ENCODE data around the gene ECHDC1.
"Not testable (repeated sequence)": the region's sequence is repeated elsewhere in the genome, so short reads cannot be mapped to it uniquely, and the experiment has no call there.

ECHDC1 gene

GRCh38 chr6:127342296-127342945 lies 988 bp downstream of the ECHDC1 start:
- peak; percentile 70 for DNase-seq (ENCODE audit: low read depth)
- peak overlapping the region; percentile 94 for H3K4me3 ChIP-seq (ENCODE audit: low read length)
- TF ChIP-seq CTCF (conservative IDR thresholded peaks at IDR 0.05; ENCODE audit: low read length), result no peak

GRCh38 chr6:127341471-127342202 lies 1.8 kb downstream of the ECHDC1 start:
- no peak for TF ChIP-seq CTCF (conservative IDR thresholded peaks at IDR 0.05; ENCODE audit: low read length)
- H3K4me3 ChIP-seq (ENCODE audit: low read length), result peak overlapping the region; percentile 94
- no peak for DNase-seq (ENCODE audit: low read depth)

- TF ChIP-seq CTCF (conservative IDR thresholded peaks at IDR 0.05; ENCODE audit: low read length), result no peak
- no peak for DNase-seq (ENCODE audit: low read depth)
Measured at GRCh38 chr6:127340171-127340570, 3.2 kb downstream of the ECHDC1 start.

GRCh38 chr6:127338936-127339335 lies 4.5 kb downstream of the ECHDC1 start:
- no peak for TF ChIP-seq CTCF (conservative IDR thresholded peaks at IDR 0.05; ENCODE audit: low read length)
- DNase-seq (ENCODE audit: low read depth), result no peak
- H3K4me3 ChIP-seq (ENCODE audit: low read length), result no peak overlapping the region

More at GRCh38 chr6:127340171-127340570, 3.2 kb downstream of the ECHDC1 start:
- no peak overlapping the region for H3K4me3 ChIP-seq (ENCODE audit: low read length)

- TF ChIP-seq CTCF (conservative IDR thresholded peaks at IDR 0.05; ENCODE audit: low read length), result no peak
- DNase-seq (ENCODE audit: low read depth), result no peak
- no peak overlapping the region for H3K4me3 ChIP-seq (ENCODE audit: low read length)
Measured at GRCh38 chr6:127332383-127332961, 10.9 kb downstream of the ECHDC1 start.

- DNase-seq (ENCODE audit: low read depth), result peak; percentile 6
- H3K4me3 ChIP-seq (ENCODE audit: low read length), result not testable (repeated sequence)
Measured at GRCh38 chr6:127331256-127331655, 12.2 kb downstream of the ECHDC1 start.

GRCh38 chr6:127328043-127328609 lies 15.3 kb downstream of the ECHDC1 start:
- peak; percentile 11 for DNase-seq (ENCODE audit: low read depth)
- TF ChIP-seq CTCF (conservative IDR thresholded peaks at IDR 0.05; ENCODE audit: low read length), result no peak
- no peak overlapping the region for H3K4me3 ChIP-seq (ENCODE audit: low read length)

Measured in AG10803 (cell line).